GM18517 (cell line): ENCODE results near the gene FOCAD.
"Not testable (repeated sequence)": the region's sequence is repeated elsewhere in the genome, so short reads cannot be mapped to it uniquely, and the experiment has no call there.

ENCODE experiments used
- ATAC-seq: cut with Tn5 transposase; IDR thresholded peaks from one replicate; pipeline ENCODE4 v1.9.1; 2021; ENCODE audit warnings: mild to moderate bottlenecking, moderate library complexity; ENCODE audit not compliant: unreplicated experiment

FOCAD gene

GRCh38 chr9:20671635-20672034 is 12.4 kb upstream of the FOCAD start:
- ATAC-seq = no peak

GRCh38 chr9:20673537-20673936 is 10.5 kb upstream of the FOCAD start:
- not testable (repeated sequence) for ATAC-seq

- ATAC-seq = no peak
Measured at GRCh38 chr9:20681467-20681866, 2.6 kb upstream of the FOCAD start.

- ATAC-seq = peak; percentile 11
Measured at GRCh38 chr9:20683351-20684034, 566 bp upstream of the FOCAD start.

- no peak for ATAC-seq
Measured at GRCh38 chr9:20684875-20685696, 1.0 kb downstream of the FOCAD start.

- no peak for ATAC-seq
Measured at GRCh38 chr9:20685769-20686168, 1.7 kb downstream of the FOCAD start.

- ATAC-seq = no peak
Measured at GRCh38 chr9:20689833-20690232, 5.8 kb downstream of the FOCAD start.

GRCh38 chr9:20692554-20692953 is 8.5 kb downstream of the FOCAD start:
- no peak for ATAC-seq

- ATAC-seq = no peak
Measured at GRCh38 chr9:20693068-20693467, 9.0 kb downstream of the FOCAD start.

GRCh38 chr9:20694248-20694647 is 10.2 kb downstream of the FOCAD start:
- no peak for ATAC-seq

GRCh38 chr9:20697021-20697719 is 13.1 kb downstream of the FOCAD start:
- ATAC-seq = no peak

- ATAC-seq = no peak
Measured at GRCh38 chr9:20698782-20699181, 14.7 kb downstream of the FOCAD start.

- ATAC-seq = no peak
Measured at GRCh38 chr9:20701060-20701459, 17.0 kb downstream of the FOCAD start.

GRCh38 chr9:20702570-20702969 is 18.5 kb downstream of the FOCAD start:
- no peak for ATAC-seq

- ATAC-seq = no peak
Measured at GRCh38 chr9:20703146-20703545, 19.1 kb downstream of the FOCAD start.

GRCh38 chr9:20707708-20708107 is 23.6 kb downstream of the FOCAD start:
- ATAC-seq = no peak

- no peak for ATAC-seq
Measured at GRCh38 chr9:20713172-20713571, 29.1 kb downstream of the FOCAD start.

GRCh38 chr9:20714442-20715415 is 30.7 kb downstream of the FOCAD start:
- no peak for ATAC-seq

- no peak for ATAC-seq
Measured at GRCh38 chr9:20722221-20722620, 38.2 kb downstream of the FOCAD start.

- no peak for ATAC-seq
Measured at GRCh38 chr9:20725675-20726074, 41.6 kb downstream of the FOCAD start.

- ATAC-seq = no peak
Measured at GRCh38 chr9:20726144-20726543, 42.1 kb downstream of the FOCAD start.
